HG03108 (cell line): Measurements from ENCODE around the gene CBX7.

Experiments
- ATAC-seq: cut with Tn5 transposase; IDR thresholded peaks from one replicate; pipeline ENCODE4 v1.9.1; 2021; ENCODE audit warnings: moderate library complexity; ENCODE audit not compliant: unreplicated experiment

Gene CBX7

DNA sequence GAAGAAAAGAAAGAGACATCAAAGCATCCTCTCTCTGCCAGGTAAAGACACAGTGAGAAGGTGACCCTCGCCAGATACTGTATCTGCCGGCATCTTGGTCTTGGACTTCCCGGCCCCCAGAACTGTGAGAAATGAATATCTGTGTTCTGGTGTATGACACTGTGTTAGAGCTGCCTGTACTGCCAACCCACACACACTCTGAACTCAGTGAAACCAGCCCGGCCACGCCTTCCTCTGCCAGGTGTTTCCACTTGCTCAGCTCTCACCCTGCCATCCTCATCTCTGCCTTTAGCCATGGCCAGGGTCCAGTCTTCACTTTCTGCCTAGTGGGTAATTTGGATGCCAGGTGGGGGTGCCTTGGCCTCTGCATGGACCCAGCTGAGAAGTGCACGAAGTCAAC, 24.0 kb downstream of the CBX7 start:
- no peak for ATAC-seq

DNA sequence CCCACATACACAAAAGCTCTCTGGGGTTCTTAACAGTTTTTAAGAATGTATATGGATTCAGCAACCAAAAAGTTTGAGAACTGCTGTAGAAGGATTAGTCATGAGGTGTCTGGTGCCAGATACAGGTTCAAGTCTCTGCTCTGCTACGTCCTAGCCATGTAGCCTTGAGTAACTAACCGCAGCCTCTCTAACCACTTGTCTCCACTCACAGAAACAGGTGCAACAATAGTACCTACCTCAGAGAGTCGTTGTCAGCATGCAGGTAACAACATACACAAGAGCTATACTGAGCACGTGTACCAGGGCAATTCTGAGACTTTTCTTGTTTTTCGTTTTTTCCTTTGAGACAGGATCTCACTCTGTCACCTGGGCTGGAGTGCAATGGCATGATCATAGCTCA, 26.9 kb downstream of the CBX7 start:
- ATAC-seq = no peak

DNA sequence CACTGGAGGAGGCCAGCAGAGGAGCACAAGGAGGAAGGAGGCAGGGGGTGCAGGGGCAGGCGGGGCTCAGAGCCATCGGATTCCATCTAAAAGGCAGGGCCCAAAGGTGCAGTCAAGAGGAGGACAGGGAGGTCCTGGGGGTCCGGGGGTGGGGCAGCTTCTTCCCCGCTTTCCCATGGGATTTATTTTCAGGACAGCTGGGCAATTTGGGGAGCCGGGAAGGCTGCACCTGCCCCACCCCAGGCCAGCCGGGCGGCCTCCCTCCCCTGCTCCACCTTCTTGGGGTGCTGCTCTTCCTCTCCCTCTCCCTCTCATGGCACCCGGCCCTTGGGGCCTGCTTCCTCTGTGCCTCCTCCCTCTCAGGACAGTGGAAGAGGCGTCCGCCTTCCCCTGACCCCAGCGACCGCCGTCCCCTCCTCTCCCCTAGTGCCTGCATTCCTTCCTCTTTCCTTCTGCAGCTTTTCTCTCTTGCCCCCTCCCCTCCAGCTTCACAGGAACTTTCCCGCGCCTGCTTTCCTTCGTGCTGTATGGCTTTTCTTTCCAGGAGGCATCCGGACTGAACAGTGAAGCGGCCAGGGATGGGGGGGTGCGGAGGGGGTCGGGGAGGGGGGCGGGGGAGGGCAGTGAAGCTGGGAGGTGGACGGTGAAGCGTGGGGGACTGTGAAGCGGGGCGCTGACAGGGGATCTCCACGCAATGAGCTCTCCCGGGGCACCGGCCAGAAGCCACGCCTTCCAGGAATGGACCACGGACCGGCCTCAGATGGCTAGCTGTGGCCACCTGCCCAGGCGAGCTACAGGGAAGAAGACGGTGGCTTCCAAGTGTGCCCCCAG, 28.5 kb downstream of the CBX7 start:
- no peak for ATAC-seq

DNA sequence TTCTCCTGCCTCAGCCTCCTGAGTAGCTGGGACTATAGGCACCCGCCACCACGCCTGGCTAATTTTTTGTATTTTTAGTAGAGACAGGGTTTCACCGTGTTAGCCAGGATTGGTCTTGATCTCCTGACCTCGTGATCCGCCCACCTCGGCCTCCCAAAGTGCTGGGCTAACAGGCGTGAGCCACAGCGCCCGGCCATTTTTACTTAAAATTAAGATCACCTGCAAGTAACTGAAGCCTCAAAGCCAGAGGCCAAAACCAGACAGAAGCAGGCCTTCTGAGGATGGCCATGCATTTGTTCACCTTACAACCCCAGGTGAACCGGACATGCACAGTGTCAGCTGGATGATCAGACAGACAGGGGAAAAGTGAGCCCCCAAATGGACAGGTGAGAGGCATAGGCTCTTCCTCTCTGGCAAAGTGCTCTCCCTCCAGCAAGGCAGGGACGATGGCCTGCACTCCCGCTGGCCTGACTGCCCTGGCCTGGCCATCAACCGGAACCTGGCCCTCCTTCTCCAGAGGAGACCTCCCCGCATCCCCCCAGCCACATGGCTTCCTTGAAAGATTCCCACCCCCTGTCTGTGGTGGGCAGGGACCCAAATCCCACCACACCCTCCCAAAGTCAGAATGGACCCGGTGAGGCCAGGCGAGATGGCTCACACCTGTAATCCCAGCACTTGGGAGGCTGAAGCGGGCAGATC, 29.6 kb downstream of the CBX7 start:
- no peak for ATAC-seq

DNA sequence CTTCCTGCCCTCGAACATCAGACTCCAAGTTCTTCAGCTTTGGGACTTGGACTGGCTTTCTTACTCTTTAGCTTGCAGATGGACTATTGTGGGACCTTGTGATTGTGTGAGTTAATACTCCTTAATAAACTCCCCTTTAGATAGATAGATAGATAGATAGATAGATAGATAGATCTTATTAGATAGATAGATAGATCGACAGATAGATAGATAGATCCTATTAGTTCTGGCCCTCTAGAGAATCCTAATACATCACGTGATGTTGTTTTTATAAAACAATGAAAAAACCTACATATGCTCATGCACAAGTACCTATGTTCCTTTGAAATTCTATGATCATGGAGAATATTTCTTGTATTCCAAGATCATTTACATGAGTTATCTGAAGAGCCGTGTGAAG, 31.5 kb downstream of the CBX7 start:
- no peak for ATAC-seq

- ATAC-seq = peak; percentile 44
These were observed 34.8 kb downstream of the CBX7 start for GRCh38 chr22:39117585-39118191.

- ATAC-seq = no peak
These were observed 36.4 kb downstream of the CBX7 start for GRCh38 chr22:39115977-39116621.

DNA sequence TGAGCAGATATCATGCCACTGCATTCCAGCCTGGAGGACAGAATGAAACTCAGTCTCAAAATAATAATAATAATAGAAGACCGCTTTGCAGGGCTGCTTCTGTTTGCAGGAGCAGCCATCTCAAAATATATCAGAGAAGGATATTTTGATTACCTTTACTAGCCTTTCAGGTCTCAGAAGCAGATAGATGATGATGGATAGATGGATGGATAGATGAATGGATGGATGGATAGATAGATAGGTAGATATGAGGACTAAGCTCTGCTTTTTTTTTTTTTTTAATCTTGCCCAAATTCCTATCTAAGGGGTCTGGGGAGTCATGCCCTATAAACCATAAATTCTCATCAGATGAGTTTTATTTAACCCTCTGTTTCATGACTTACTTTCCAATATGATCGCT, 36.9 kb downstream of the CBX7 start:
- ATAC-seq = no peak

- no peak for ATAC-seq
These were observed 38.4 kb downstream of the CBX7 start for GRCh38 chr22:39114112-39114511.

DNA sequence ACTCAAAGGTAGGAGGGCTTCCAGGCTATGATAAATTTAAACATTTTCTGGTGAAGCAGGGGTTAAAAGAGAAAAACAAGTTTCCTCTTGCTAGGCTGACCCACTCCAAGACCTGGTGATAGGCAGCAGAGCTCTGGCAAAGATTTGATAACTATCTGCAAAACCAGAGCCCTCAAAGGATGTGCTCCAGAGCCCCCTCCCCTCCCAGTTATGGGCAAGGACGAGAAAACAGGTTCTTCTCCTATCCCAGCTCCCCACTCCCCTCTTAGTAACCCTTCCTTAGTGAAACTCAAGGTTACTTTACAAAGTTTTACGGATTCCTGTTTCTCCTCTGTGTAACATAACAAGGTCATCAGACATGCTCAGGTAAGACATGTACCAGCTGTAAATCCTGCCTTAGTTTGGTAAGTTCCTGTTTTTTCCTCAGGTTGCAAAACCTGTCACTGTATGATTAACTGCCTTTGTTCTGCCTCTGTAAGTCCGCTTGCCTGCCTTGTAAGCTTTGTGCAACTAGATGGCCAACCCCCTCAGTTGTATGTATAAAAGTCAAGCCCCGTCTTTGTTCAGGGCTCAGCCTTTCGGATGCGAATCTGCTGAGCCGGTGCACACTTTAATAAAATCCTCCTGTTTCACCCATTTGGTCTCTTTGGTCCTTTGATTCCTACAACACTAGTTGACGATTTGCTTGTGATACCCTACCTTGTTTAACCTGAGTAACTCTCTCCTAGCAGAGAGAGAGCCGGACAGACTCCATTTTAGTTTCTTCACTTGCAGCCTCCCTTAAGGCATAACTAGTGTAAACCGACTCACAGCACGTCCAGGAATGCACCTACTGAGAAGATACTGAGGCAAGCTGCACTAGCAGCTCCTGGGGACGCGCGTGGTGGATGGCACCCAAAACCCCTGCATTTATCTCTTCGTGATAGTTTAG, 41.6 kb downstream of the CBX7 start:
- ATAC-seq = no peak

DNA sequence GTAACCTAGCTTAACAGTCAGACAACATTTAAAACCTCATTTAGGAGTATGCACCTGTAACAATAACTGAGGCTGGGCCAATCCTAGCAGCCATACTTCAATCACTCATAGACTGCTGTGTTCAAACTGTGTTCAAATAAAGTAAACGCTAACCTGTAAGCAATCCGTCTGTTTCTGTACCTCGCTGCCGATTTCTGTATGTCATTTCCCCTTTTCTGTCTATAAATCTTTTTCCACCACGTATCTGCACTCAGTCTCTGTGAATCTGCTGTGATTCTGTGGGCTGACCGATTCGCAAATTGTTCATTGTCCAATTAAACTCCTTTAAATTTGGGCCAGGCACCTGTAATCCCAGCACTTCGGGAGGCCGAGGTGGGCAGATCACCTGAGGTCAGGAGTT, 43.1 kb downstream of the CBX7 start:
- ATAC-seq = no peak

GRCh38 chr22:39108487-39108886, 44.0 kb downstream of the CBX7 start:
- ATAC-seq = no peak

GRCh38 chr22:39106326-39106725, 46.2 kb downstream of the CBX7 start:
- no peak for ATAC-seq

DNA sequence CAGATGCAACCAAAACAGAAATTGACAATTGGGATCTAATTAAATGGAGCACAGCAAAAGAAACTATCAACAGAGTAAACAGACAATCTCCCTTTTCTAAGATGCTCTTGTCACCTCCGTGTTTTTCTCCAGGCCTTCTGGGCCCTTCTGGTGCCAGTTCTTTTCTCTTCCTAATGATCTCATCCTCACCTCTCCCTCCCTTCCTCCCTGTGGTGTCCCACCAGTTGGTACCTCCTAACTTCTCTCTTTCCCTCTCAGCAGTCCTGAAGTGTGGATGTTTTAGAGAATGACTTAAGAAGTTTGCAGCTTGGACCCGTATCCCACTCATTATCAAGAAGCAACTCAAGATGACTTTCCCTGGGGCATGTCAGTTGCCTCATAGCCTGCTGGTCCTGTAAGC, 49.0 kb downstream of the CBX7 start:
- ATAC-seq = no peak

DNA sequence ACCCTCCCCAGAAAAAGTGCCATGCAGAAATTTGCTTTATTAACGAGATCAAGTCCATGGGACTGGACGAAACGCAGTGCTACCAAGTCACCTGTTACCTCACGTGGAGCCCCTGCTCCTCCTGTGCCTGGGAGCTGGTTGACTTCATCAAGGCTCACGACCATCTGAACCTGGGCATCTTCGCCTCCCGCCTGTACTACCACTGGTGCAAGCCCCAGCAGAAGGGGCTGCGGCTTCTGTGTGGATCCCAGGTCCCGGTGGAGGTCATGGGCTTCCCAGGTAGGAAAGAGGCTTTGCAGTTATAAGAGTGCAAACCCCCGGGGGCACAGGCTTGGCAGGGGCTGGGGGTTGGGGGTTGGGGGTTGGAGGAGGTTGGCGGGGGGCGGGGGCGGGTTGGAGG, 51.3 kb downstream of the CBX7 start:
- no peak for ATAC-seq

GRCh38 chr22:39098576-39098975, 53.9 kb downstream of the CBX7 start:
- ATAC-seq = no peak

- no peak for ATAC-seq
These were observed 54.5 kb downstream of the CBX7 start for GRCh38 chr22:39098026-39098425.

DNA sequence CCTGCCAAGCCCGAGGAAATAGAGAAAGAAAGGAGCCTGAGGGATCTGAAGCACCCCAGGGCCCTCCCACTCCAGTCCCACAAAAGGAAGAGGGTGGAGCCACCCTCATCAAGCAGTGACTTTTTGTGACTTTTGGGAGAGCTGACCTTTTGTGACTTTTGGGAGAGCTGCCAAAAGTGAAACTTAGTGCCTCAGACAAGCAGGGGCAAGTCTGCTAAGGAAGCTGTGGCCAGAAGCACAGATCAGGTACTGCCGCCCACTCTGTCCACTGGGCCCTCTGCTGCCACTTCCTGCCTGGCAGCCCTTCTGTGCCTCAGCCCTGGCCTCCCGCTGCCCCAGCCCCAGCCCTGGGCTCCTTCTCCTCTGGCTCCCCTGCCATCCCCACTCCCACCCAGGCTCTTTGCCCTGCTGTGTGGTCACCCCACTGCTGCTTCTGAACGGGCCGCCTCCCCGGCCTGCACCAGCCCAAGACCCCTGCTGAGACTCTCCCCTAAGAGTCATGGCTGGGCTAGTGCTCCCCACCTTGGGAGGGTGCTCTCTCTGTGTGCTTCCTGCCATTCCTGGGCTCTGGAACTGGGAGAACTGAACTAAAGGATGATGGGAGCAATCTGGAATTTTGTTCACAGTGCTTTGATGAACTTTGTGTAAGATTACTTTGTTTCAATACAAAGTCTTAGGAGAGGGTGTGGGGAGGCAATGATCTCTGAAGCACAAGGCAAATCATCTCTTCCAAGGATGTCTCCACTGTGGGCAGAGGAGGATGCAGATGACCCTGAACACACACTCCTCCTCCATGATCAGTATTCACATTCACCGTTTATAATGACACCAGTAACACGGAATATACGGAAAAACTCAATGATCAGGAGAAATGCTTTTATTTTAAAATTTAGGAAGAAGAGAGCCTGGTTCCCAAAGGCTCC, 55.1 kb downstream of the CBX7 start, which contains the start of gene APOBEC3H:
Gene APOBEC3H (plus strand): TSS at position 147 of the 923 bp plus-strand sequence. CDS start 3,035 bp downstream, outside the sequence.
- ATAC-seq = no peak

- no peak for ATAC-seq
These were observed 56.5 kb downstream of the CBX7 start for GRCh38 chr22:39095971-39096370.
